GM19035 (cell line): Measurements from ENCODE around the gene C1QTNF5.
"Not testable (repeated sequence)": the region's sequence is repeated elsewhere in the genome, so short reads cannot be mapped to it uniquely, and the experiment has no call there.

Source experiments
- ATAC-seq: cut with Tn5 transposase; IDR thresholded peaks from one replicate; pipeline ENCODE4 v1.9.1; 2021; ENCODE audit not compliant: unreplicated experiment

Gene C1QTNF5

GRCh38 chr11:119340335-119341221 lies at the start of gene C1QTNF5:
TSS of gene C1QTNF5 (minus strand) at chr11:119340883. CDS start at chr11:119340397, 486 bp downstream.
- no peak for ATAC-seq

DNA sequence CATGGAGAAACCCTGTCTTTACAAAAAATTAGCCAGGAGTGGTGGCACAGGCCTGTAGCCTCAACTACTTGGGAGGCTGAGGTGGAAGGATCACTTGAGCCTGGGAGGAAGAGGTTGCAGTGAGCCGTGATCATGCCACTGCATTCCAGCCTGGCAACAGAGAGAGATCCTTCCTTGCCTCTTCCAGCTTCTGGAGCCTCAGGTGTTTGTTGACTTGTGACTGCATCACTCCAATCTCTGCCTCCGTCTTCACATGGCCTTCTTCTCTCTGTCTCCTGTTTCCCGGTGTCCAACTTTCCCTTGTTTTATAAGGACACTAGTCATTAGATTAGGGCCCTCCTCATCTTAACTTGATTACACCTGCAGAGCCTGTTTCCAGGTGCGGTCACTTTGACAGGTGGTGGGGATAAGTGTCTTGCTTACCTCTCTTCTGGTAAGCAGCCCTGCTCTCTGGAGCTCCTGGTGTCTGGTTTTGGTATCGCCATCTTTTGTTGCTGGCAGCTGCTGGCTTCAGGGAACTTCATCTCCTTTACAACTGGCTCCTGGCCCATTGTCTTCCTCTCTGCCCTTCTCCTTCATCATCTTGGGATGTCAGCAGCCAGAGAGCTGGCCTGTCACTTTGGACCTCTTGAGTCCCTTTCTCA lies 49.0 kb upstream of the C1QTNF5 start:
- no peak for ATAC-seq

DNA sequence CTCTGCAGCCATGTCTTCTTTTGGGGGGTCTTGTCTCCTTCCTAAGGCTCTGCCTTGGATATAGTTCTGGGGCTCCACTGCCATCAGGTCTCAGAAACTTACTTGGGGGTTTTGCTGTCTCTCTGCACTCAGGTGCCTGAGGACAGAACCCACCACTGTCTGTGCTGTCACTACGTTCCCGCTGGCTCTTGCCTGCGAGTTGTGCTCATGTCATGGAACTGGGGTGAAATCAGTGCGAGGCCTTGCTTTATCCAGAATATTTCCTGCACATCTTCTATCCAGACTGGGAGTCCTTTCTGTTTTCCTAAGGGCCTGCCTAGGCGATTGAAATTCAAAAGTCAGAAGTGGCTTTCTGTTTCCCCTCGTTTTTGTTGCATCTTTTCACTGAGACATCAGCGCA lies 47.4 kb upstream of the C1QTNF5 start:
- ATAC-seq, result no peak

- no peak for ATAC-seq
Observed at GRCh38 chr11:119384332-119384731, 43.6 kb upstream of the C1QTNF5 start.

GRCh38 chr11:119382513-119382912 lies 41.8 kb upstream of the C1QTNF5 start:
- not testable (repeated sequence) for ATAC-seq

GRCh38 chr11:119382101-119382500 lies 41.4 kb upstream of the C1QTNF5 start:
- no peak for ATAC-seq

DNA sequence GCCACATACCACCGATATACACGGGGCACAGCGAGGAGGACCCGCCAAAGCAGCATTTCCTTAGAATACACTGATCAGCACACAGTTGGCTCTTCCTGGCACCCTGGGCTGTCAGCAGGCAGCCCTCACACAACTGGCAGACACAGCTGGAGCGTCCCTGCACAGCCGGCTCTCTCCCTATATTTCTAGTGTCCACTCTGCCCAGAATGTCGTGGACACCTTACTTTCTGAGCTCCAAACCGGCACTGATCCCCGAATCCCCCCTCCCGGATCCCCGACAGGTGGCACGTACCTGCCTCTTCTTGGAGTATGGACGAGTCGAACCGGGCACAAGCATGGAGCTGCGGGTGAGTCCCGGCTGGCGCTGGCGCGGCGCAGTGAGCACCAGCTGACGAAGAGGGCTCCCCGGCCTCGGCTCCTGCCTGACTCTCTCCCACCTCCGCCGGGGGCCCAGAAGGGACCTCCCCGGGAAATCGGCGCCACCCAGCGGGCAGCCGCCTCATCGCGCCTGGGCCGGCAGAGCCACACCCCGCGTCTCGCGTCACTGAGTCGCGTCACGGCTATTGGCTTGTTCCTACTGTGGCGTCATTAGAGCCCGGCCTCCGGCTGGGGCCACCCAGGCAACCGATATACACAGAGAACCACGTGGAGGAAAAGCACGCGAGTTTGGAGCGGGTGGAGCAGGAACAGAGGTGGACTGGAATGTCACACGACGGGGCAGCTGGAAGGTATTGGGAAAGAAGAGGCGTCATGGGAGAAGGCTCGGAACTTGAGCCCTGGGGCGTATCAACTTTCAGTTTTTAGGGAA lies 40.7 kb upstream of the C1QTNF5 start, which contains the start of gene USP2:
Gene USP2, minus strand, starts transcription at position 510 of the 808 bp plus-strand sequence. CDS start 8,210 bp downstream, outside the sequence.
- ATAC-seq, result peak; percentile 100

DNA sequence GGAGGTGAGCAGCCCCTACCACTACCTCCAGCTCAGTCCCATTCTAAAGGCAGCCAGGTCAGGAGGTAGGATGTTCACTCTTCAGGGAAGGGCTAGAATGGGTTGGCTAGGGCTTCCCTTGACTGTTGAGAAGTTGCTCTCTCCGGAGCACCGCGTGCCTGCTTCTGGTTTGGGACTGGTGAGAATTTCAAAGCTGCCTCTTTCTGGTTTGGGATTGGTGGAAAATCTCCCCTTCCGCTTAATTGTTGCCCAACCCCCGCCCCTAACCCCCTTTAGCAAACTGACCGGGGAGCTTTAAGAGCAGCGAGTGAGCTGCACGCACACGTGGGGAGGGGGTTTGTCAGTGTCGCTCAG lies 40.1 kb upstream of the C1QTNF5 start:
- no peak for ATAC-seq

- no peak for ATAC-seq
Observed at GRCh38 chr11:119380160-119380826, 39.6 kb upstream of the C1QTNF5 start.

- ATAC-seq, result no peak
Observed at GRCh38 chr11:119378851-119379465, 38.3 kb upstream of the C1QTNF5 start.

- ATAC-seq, result no peak
Observed at GRCh38 chr11:119377961-119378667, 37.4 kb upstream of the C1QTNF5 start.

DNA sequence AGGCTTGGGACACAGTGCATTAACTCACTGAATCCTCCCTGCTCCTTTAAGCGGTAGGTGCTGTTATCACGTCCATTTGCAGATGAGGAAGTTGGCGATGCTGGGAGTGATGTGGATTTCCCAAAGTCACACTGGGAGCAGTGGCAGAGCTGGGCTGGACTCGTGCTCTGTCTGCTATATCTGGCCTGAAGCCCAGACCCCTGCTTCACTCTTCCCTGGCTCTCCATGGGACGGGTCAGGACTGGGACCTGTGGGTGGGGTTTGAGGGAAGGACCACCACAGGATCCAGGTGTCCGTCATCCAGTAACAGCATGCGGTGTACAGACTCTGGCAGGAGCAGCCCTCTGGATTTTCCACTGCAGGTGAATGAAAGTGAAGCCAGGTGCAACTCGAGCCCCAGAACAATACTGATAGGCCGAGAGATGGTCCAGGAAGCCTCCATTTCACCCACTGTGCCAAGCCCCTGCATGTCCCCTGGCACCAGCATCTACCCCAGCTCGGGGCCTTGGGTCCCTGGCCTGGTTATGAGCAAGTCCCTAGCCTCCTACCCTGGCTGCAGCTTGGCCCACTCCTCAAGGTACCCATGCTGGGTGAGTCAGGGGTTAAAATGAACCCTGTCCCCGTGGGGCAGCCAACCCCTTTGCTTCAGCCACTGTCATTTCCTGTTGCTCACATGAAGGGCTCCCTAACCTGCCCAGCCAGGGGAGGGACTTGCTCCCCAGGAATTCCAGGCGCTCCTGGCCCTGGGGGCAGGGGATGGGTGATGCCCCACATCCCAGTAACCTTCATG lies 36.6 kb upstream of the C1QTNF5 start:
- ATAC-seq, result no peak

DNA sequence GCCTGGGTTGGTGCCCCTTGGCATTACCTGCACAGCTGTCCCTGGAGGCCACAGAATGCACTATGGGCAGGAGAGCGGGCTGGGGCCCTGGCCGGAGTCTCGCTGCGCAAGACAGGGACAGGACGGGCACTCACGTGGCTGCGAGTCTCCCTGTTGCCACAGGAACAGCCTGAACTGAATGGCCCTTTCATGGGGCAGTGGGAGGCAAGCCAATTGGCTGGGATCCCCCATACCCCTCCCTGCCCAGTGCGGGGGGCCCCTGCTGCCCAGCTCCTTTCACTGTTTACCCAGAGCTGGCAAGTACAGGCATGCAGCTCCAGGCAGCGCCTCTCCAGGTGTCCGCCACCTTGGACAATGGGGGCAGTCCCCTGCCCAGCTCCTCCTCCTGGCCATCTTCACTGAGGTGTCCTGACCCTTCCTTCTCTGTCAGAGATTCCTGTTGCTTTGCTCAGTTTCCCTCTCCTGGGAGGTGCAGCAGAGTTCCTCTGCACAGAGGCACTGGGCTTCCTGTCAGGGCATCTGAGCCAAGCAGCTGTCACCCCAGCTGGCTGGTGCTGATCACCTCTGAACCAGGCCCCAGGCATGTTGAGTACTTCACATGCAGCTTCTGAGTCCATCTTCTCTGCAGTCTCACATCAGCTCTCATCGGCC lies 35.6 kb upstream of the C1QTNF5 start:
- no peak for ATAC-seq

DNA sequence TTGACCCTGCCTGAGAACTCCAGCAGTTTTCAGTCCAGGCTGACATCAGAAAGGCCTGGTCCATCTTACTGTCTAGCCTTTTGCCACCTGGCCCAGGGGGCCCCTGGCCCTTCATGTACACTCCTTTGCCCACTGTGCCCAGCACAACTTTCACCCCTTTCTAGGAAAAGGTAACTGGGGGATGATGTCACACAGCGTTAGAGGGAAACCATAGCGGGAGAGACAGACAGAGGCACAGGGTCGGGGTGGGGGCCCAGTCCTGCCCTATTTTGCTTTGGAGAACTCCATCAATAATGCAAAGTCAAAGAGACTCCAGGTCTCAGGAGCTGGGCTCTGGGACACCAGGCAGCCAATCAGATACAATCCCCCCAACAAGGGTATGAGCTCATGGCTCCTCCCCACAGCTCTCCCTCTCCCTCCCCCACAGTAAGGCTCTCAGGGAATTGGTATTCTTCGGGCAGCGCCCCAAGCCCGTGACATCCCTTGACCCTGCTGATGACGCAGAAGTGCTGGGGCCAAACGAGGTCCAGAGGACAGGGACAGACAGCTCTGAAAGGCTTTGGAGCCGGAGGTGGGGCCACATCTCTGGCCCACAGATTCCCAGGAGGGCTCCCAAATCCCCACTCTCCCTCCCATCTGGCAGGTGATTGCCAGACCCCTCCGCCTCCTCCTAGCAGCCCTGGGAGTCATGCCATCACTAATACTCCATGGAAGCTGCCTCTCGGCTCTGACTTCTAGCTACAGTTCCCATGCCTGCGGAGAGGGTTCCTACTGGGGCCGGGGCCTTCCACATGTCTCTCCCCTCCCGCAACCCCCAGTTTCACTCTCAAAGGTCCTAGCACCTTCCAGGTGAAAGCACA lies 34.9 kb upstream of the C1QTNF5 start:
- ATAC-seq, result no peak

DNA sequence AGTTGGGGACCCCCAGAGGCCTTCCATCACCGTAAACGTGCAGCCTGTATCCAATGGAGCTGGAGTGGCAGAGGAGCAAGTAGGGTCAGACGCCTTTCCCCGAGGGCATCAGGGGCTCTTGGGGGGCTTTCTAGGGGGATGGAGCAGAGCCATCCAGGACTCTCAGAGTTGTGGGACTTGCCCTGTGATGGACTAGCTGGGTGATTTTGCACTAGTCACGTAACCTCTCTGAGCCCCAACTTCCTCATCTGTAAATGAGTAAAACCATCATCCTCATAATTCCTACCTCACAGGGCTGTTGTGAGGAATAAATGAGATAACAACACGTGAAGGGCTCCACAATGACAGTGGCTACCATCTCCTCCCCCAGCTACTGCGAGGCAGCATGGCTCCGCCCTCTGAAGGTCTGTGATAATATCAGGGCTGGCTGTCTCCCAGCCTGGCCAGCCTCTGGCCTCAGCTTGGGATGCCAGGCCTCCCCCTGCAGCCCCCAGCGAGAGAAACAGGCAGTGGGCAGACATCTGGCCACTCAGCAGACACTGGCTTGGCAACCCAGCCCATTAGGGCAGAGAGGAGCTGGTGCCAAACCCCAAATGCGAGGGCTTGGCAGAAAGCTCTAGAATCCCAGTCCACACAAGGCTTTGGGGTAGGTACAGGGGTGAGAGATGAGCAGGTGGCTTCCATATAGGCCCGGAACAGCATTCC lies 34.1 kb upstream of the C1QTNF5 start:
- ATAC-seq, result no peak

DNA sequence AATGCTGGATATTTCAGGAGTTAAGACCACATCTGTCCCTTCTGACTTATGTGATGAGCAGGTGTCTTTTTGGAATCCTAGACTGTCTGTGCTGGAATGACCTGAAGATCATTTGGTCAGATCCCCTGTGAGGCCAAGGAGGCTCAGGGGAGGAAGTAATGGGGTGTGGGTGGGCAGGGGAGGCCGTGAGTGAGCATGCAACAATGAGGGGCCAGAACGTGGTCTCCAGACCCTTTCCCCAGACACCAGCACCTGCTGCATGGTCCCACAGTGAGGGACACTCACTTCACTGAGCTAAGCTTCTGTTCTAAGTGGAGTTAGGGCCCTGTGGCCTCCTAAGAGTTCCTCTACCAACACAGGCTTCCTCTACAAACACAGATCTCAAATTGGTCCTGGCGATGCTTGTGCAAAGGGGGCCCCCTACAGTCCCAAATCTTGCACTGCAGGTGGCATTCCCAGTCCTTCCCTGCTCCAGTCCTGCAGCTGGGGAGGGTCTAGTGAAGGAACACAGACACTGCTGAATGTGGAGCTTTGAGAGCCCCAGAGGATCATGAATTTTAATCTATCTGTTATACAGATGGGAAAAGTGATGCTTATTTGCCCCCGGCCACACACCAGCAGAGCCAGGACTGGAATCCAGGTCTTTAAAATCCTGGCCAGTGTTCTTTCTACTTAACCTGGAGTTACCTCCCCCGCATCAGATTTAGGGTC lies 33.4 kb upstream of the C1QTNF5 start:
- ATAC-seq, result no peak
